ENCODE data around the gene TPRKB.
A peak's percentile ranks its signal among the peaks of the same experiment; 100 is the strongest.
"Not testable (repeated sequence)": the region's sequence is repeated elsewhere in the genome, so short reads cannot be mapped to it uniquely, and the experiment has no call there.

The TPRKB gene

DNA sequence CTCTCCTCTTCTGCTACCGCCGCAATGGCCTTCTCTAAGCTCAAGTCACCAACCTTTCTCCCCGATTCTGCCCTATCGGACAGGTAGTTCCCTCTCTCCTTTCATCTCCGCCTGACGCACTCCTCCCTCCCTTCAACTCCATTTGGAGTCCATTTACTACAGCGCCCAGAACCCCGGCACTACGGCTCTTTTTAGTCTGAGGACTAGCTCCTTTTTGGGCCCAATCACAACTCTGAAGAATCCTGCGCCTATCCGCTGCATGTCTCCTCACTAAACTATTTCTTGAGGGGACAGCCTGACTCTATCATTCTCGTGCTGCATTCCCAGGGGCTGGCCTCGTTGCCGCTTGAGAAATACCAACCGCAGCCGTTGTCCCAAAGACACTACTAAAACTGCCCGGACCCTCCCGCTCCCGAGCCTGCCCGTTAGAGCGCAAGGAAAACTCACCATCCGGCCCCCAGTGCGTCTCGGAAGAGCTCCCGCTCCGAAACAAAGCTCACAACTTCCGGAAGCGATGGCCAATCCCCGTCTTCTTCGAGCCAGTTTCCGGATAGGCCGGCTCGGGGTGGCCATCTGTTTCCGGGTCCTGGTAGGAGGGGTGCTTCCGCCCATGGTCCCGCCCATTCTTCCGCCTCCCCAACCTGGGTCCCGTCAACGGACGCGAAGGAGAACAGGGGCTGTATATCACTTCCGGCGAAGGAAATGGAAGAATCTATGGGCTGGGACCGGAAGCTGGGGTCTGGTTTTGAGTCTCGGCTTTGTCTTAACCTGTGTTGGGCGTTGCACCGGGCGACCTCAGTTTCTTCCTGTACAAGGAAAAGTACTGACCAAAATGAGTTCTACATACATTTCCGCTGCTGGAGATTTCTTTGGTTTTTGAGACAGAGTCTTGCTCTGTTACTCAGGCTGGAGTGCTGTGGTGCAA is at the start of gene TPRKB:
TPRKB (minus strand) TSS at position 491 of the 925 bp plus-strand sequence. CDS start 2,776 bp downstream, outside the sequence.
- DNase-seq (ENCODE audit: low spot score) = peak; percentile 97

DNA sequence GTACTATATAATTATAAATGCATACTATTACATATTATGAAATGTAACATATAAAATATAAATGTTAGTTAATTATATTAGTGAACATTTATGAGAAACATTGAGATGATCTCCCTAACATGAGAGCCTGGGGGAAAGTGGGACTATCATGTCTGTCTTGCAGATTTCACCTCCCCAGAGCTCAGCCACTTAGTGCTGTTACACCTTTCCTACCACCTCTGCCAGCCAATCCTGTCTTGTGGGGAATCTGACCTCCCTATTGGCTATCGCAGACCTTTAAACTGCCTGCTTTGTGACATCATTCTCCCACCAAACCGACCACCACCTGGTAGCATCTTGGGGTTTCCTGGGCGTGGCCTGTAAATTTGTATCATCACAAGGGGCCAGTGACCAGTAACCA is 46.7 kb upstream of the TPRKB start, which contains the start of gene C2orf78:
C2orf78 (plus strand) TSS at position 301 of the 400 bp plus-strand sequence. CDS start 127 bp downstream, outside the sequence.
- DNase-seq (ENCODE audit: low spot score) = not testable (repeated sequence)

DNA sequence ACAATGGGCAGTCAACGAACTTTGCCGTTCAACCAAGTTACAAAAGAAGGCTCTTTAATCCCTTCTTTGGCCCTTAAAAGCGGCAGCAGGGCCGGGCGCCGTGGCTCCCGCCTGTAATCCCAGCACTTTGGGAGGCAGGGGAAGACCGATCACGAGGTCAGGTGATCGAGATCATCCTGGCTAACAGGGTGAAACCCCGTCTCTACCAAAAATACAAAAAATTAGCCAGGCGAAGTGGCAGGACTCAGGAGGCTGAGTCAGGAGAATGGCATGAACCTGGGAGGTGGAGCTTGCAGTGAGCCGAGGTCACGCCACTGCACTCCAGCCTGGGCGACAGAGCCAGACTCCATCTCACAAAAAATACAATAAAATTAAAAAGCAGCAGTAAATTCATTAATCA is 46.3 kb upstream of the TPRKB start:
- DNase-seq (ENCODE audit: low spot score) = not testable (repeated sequence)

DNA sequence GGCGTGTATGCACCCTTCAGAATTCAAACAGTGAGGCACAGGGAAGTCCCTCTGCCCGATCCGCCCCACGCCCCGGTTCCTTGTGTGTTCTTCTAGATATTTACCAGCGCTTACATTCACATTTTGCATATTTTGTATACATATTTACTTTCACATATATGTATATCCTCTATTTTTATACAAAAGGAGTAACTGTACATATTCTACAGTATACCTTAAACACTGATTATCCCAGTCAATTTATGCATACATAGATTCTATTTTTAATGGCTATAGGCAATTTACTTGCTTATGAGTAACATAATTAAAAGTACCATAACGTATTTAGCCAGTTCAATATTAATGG is 43.1 kb upstream of the TPRKB start:
- DNase-seq (ENCODE audit: low spot score) = no peak

DNA sequence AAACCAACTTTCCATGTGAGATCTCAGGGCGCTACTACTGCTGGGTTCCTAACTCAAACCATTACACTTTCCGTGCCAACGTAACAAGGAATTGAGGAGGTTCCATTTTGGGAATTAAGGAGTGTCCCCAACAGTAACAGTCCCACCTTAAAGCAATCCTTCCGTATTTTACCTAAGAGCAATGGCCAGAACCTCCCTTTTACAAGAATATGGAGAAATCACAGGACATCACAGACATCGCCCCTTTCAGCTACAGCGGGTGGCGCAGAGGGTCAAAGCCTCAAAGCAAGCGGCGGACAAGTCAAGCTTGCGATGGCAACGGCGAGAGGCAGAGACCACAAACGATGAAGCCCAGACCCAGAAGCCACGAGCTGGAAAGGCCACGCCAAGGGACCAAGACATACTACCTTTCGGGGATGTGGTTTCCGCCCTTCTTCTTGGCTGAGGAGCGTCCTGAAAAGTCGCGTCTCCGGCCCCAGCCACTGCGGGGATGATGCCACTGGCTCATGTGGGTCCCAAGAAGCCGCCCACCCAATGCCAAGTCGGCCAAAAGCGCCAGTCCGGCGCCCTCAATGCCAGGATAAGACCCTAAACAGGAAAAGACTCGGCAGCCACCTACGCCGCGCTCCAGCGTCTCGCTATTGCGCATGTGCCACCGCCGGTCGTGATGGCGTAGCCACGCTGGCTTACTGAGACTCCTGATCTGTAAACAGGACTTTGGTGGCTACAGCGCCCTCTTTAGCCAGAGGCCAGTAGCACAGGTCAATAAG is 42.5 kb upstream of the TPRKB start, which contains the start of gene DUSP11:
DUSP11 (minus strand) TSS at position 637 of the 770 bp plus-strand sequence; CDS start at position 508, 129 bp downstream.
- DNase-seq (ENCODE audit: low spot score) = peak; percentile 93

DNA sequence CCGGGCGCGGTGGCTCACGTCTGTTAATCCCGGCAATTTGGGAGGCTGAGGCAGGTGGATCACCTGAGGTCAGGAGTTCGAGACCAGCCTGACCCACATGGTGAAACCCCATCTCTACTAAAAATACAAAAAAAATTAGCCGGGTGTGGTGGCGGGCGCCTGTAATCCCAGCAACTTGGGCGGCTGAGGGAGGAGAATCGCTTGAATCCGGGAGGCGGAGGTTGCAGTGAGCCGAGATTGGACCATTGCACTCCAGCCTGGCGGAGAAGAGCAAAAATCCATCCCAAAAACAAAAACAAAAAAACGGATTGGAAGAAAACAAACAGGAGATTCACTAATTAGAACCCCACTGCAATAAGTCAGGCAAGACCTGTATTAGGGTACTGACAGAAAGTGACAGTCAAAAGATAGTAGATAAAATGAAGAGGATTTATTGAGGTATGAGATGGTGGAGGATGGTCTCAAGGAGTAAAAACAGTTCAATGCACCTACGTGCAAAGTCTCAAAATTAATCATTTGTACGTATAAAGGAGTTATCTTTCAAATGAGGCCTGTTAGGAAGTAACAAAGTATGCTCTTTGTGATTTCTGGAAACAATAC is 41.8 kb upstream of the TPRKB start:
- not testable (repeated sequence) for DNase-seq (ENCODE audit: low spot score)

DNA sequence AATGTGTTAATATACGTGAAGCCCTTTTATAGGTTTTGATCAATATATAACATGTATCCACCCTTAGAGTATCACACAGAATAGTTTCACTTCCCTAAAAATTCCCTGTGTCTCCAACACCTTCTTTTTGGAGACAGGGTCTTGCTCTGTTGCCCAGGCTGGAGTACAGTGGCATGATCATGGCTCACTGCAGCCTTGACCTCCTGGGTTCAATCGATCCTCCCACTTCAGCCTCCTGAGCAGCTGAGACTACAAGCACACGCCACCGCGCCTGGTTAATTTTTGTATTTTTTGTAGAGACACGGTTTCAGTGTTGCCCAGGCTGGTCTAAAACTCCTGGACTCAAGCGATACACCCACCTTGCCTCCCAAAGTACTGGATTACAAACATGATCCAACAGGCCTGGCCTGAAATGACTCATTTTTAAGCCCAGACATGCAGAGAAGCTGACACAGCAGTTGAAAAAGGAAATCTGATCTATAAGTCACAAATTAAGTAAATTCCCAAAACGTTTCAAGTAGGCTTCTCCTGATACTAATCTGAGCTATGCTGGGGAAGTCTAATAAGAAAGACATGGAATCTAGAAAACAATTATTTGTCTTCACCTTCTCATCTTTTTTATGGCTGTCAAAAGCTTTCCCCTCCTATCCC is 39.8 kb upstream of the TPRKB start:
- no peak for DNase-seq (ENCODE audit: low spot score)

DNA sequence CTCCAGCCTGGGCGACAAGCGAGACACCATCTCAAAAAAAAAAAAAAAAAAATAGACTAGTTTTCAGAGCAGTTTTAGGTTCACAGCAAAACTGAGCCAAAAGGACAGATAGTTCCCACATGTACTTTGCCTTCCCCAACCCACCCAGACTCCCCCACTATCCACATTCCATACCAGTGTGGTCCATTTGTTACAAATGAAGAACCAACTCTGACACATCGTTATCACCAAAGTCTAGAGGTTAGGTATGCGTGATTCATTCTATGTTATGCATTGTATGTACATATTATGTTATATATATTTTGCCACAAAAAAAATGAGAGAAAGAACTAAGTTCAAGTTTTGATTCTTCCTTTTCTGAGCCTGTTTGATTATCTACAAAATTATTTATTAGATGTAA is 39.2 kb upstream of the TPRKB start:
- no peak for DNase-seq (ENCODE audit: low spot score)

DNA sequence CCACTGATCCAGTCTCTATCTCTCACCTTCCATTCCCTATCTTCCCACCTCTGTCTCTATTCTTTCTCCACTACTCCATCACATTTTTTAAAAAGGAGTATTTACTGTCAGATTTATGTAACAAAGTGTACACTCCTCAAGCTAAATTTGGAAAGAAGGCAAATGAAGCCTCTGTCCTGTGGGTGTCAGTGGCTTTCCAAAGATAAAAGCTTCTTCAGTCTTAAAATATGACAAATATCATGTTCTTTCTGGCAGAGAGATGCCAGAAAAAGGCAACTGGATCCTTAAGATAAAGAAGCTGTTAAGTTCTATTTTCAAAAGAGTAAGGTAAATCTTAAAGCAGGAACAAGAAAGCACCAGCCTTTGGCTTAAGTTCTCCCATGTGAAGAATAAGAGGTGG is 35.7 kb upstream of the TPRKB start:
- no peak for DNase-seq (ENCODE audit: low spot score)

DNA sequence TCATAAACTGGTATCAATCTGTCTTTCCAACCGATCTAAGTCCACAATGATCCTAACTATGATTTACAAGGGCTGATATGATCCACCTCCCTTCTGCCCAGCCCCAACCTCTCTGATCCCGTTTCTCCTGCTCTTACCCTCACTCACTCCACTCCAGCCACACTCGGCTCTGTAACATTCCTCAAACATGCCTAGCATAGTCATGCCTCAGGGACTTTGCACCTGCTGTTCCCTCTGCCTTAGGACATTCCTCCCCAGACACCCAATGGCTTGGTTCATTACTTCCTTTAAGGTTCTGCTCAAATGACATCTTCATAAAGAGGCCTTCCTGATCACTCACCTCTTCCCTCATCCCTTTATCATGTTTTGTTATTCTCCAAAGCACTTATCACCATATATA is 33.6 kb upstream of the TPRKB start:
- no peak for DNase-seq (ENCODE audit: low spot score)

DNA sequence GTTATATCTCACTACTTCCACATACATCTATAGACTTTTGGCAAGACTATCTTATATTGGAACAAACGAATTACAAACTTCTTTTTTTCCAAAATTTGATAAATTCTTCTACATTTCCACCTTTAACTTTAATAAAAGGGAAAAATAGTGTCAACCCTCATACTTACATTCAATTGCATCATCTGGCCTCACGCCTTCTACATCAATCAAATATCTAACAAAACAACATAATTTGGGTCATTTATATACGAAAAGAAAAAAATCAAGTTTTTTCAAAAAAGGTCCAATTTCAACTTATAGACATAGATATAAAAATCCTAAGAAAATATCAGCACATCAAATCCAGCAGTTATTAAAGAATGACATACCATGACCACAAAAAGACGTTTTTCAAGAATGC is 29.8 kb upstream of the TPRKB start:
- no peak for DNase-seq (ENCODE audit: low spot score)

DNA sequence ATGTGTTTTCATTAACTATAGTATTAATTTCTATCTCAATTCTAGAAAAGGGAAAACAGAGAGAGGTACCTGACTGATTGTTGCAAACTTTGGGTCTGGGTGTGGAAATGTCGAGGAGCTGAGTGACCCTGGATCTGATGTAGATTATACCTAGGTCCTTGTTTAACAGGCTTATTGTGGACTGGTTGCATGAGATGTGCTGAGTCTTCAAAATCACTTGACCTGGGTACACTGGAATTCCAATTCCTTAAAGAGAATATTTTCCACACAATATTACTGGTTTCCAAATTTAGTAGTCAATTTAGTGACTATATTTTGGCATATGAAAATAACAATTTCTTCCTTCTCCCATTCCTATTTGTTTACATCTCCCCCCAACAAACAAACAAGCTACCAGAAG is 29.2 kb upstream of the TPRKB start:
- DNase-seq (ENCODE audit: low spot score) = no peak

DNA sequence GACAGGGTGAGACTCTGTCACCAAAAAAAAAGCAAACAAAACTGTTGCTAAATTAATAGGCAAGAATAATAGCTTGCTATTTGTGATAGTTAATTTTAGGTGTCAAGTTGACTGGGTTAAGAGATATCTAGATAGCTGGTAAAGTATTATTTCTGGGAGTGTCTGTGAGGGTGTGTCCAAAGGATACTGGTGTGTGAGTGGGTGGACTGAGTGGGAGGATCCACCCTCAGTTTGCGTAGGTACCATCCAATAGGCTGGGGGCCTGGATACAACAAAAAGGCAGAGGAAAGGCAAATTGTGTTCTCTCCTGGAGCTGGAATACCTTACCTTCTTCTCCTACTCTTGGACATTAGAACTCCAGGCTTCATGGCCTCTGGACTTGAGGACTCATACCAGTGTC is 27.8 kb upstream of the TPRKB start:
- DNase-seq (ENCODE audit: low spot score) = no peak

DNA sequence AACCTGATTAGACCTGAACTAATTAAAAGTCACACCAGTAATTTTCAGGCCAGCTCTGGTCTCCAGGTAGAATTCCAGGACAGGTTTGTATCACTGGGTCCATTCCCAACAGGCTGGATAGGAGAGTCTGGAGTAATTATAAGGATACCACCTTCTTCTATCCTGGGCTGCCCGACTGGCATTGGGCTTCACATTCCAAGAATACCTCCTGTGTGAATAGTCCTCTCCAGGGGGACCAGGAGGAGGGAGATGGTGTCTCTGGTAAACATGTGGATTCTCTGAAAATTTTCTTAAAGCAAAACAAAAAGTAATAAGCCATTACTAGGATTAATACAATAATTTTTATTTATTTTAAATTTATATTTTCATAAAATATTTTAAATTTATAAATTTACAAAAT is 25.4 kb upstream of the TPRKB start:
- no peak for DNase-seq (ENCODE audit: low spot score)

DNA sequence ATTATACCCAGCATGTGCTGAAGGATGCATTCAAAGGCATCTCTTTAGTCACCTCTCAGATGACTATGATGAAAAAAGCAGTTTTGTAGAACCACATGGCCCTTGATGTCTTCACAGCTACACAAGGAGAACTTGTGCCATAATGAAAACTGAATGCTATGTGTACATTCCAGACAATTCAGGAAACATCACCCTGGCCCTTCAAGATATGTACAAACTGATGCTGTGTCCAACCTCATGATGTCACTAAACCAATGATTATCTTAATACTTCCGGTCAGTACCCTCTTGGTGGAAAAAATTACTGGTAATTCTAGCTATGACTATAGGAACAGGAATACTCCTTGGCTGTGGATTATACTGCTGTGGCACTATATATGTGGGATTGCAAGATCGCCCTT is 22.8 kb upstream of the TPRKB start:
- DNase-seq (ENCODE audit: low spot score) = no peak

DNA sequence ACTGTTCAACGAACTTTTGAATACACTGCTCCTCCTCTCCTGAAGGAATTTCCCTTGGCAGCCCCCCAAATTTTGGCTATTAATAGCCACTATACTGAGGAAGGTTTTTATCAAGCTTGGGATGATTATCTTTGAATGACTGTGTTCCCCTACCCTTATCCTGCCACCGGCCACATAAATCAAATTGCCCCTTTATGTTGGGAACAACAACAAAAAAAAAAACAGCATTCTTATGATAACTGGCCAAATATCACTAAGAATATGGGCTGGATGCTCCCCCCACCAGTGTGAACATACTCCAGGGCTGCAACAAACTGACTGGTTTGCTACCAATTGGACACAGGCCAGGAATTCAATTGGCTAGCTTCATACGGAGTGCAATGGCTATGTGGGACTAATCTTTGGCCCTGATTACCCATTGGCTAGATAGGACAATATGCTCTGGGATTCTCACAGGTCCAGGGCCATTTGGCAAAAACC is 22.2 kb upstream of the TPRKB start:
- no peak for DNase-seq (ENCODE audit: low spot score)

DNA sequence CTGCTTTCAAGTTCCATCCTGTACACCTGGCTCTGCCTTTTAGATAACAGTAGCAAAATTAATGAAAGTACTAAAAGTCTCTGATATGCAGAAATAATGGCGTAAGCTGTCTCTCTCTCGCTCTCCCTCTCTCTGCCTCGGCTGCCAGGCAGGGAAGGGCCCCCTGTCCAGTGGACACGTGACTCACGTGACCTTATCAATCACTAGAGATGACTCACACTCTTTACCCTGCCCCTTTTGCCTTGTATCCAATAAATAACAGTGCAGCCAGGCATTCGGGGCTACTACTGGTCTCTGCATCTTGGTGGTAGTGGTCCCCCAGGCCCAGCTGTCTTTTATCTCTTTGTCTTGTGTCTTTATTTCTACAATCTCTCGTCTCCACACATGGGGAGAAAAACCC is 17.2 kb upstream of the TPRKB start:
- not testable (repeated sequence) for DNase-seq (ENCODE audit: low spot score)

DNA sequence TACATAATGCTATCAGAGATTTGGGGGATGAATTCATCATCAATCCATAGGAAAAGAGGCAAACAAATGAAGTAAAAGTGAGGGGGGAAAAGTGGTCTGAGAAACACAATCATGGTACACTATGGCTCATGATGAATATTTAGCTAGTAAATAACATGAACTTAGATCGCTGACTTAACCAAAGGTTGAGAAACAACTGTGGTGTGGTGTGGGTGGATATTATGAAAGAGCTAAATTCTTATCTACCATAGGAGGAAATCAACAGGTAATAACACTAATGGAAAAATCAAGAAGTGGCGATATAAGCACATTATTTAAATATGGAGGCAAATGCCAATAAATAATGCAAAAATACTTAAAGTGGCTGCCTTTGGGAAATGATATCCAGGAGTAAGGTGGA is 12.2 kb upstream of the TPRKB start:
- no peak for DNase-seq (ENCODE audit: low spot score)

DNA sequence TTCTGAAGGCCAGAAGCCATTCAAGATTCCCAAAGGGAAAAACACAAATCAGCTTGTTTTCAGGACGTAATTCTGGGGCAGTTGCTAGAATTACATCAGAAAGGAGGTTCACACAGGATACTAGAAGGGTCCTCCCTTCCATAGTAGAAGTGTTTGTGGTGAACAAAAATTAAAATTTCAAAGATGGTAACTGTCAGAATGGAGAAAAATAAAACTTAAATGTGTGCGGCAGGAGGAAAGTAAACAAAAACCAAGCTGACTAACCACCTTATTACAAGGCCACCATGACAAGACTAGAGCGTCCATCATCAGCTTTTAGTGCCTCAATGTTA is 9.7 kb upstream of the TPRKB start:
- no peak for DNase-seq (ENCODE audit: low spot score)

DNA sequence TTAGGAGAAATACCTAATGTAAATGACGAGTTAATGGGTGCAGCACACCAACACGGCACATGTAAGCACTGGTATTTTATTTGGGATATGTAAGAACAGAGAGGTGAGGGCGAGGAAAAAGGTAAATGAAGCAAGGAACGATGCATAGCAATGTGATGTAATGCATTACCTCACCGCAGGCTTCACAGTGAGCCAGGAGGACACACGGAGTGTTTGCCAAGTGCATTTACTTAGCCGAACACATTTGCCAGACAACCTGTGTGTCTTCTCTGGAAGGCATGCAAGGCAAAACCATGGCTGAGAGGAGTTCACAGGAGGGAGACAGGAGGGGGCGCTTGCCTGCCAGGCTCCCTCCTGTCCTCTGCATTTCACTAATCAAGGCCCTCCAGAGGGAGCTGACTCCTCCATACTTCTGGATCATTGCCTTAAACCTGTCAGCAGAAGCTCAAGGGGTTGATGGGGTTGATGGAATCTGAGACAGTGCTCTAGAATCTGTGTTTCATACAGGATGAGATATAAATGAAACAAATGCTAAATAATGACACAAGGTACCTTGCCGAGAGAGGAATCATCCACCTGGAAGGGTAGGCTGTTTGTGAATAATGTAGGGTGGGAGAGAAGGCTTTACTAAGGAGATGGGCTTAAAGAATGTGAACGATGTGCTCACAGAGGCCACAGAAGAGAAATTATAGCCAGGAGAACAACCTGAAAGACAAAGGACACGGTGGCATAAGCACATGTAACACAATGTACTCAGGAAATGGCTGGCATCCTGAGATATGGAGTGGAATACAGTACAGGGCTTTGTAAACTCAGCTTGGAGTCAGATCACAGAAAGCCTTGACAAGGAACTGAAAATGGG is 9.1 kb upstream of the TPRKB start:
- DNase-seq (ENCODE audit: low spot score) = no peak

DNA sequence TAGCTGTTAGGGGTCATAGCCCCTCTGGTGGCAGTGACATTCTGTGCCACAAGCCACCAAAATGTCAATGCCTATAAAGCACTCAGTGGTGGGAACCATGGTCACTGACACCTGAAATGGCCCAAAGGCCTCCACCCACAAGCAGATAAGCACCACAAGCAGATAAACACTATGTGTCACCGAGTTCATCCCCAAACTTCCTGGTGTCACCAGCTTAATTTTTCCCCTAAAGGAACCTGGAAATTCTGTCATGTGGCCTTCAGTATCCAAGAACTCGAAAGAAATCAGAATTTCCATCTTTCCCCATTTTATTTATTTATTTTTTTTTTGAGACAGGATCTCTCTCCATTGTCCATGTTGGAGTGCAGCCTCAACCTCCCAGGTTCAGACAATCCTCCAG is 3.6 kb upstream of the TPRKB start:
- no peak for DNase-seq (ENCODE audit: low spot score)
